GM18907 (cell line): Measurements from ENCODE around the gene HERC2.

ENCODE experiments used
- ATAC-seq: cut with Tn5 transposase; IDR thresholded peaks from one replicate; pipeline ENCODE4 v1.9.1; 2021; ENCODE audit warnings: mild to moderate bottlenecking, moderate library complexity; ENCODE audit not compliant: unreplicated experiment

HERC2 gene

DNA sequence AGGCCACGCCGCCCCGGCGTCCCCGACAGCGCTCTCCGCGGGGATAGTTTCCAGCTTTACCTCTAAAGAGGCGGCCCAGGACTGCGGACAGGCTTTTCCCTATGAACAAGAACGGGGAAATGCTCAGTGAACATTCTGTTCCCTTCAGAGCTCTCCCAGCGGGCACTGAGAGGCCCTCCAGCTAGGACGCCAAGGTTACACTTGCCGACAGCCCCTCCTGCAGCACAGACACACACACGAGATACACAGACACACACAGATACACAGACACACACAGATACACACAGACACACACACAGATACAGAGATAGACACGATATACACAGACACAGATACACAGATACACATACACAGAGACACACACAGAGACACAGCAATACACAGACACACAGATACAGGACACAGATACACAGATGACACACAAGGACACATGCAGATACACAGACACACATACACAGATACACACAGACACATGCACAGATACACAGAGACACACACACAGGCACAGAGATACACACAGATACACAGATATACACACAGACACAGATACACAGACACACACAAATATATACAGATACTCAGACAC lies 222.3 kb downstream of the HERC2 start:
- ATAC-seq = no peak

DNA sequence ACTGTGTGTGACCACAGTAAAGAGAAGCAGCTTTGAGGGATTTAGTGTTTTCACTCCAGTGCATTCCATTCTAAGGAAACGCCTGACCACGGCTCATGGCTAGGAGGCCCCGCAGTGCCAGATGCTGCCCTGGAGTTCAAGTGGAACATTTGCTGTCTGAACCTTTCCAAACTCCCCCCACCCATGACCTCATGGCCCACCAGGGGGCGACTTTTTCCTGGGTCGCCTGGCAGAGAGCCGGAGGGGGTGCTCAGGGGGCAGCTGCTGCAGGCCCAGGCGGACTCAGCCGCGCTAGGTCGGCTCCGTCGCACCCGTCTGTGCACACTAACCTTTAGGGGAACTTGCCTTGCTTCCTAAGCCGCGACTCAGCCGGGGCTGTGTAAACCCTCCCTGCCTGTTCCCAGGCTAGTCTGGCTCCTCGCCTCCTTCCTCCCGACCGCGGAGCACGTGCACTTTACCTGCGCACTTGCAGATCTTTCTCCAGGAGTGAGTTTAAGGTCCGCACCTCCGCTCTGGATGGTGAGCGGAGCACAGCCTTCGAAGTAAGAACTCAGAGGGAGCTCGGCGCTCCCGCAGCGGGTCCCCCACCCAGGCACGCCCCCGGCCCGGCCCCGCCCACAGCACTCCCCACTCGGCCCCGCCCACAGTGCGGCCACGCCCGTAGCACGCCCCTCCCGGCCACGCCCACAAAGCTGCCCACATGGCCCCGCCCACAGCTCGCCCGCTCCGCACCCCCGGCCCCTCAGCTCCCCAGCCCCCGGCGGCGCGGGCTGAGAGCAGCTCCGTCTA lies 223.0 kb downstream of the HERC2 start, which contains the start of gene OCA2:
OCA2 (minus strand) TSS at position 550 of the 789 bp plus-strand sequence. CDS start 17,441 bp downstream, outside the sequence.
- ATAC-seq = no peak

DNA sequence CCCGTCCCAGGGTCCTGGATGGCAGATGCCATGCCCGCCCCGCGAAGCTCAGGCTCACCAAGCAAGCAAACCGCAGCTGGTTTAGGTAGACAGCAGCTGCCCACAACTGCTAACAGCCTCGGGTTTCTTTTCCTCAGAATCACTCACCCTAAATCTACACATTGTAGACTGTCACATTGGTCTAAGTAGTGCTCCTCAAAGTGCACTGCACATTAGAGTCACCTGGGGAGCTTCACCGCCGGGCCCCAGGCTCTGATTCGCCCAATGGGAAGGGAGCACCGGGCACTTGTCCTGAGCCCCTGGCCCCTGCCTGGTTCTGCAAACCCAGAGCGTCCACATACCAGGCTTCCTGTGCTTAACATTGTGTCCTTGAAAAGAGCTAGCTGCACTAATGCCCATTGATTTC lies 223.6 kb downstream of the HERC2 start:
- ATAC-seq = no peak

DNA sequence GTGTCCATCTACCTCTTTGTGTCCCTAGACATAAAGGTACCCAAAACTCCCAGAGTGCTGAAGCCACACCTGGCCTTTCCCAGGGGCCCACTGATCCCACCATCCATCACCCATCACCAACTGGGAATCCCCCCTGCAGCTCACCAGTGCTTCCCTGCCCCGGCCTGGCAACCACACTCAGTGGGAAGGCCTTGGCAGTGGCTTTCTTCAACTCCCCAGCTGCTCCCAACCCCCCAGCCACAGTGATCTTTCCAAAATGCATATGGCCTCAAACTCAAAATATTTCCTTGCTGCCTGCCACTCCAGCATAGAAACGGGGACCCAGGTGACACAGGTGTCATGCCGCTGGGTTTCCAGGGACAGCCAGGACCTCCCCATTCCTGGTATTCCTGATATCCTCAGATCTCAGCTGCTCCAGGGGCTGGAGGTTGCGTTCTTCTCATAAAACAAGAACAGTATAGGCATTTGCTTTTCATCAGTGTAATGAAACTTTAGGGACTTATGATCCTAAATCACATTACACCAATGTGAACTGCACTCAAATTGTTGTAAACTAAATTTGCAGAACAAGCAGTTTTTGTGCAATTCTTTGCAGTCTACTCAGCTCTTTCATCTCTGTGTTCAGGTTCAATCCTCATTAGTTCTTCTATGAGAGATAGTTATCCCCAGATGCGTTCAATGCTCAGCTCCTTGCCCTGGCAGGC lies 224.2 kb downstream of the HERC2 start:
- no peak for ATAC-seq

DNA sequence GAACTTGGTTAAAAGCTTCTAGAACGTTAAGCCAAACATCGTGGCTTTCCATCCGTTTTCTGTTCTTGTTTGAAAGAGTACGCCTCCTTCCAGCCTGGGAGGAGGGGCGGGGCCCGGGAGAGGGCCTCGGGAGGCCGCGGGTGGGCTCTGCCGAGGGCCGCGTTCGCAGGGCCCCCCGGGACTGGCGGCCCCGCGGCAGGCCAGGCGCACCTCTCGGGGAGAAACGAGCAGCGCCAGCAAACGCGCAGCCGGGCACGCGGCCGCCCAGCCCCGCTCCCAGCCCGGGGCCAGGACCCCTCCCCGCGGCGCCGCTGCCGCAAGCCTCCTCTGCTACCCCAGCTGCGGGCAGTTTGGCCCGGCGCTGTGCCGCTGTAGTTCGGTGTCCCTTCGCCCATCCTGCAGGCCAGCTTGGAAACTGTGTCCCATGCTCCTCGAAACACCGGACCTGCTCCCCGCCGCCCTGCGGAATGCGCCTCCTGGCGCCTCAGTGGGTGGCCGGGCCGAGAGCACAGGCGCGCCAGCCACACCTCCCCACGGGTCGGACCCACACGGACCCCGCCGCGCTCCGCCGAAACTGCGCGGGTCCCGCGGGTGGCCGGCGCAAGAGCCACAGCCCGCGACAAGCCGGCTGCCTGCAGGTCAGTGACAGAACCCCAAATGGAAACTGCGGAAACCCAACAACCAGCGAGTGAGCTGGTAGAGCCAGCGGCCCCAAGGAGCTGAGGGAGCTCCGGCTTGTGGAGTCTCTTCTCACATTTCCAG lies 225.1 kb downstream of the HERC2 start:
- no peak for ATAC-seq

DNA sequence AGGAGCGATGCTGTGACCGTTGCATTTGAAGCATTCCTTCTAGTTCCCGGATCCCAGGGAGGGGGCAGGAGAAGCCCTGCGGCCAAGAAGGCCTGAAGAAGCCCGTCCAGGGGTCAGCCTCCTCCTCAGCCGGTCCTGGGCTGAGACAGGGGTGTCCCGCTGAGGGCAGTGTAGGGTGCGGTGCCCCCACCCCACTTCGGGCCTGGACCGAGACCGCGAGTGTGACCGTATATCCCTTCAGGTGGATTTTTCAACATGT lies 225.6 kb downstream of the HERC2 start:
- ATAC-seq = peak; percentile 12

DNA sequence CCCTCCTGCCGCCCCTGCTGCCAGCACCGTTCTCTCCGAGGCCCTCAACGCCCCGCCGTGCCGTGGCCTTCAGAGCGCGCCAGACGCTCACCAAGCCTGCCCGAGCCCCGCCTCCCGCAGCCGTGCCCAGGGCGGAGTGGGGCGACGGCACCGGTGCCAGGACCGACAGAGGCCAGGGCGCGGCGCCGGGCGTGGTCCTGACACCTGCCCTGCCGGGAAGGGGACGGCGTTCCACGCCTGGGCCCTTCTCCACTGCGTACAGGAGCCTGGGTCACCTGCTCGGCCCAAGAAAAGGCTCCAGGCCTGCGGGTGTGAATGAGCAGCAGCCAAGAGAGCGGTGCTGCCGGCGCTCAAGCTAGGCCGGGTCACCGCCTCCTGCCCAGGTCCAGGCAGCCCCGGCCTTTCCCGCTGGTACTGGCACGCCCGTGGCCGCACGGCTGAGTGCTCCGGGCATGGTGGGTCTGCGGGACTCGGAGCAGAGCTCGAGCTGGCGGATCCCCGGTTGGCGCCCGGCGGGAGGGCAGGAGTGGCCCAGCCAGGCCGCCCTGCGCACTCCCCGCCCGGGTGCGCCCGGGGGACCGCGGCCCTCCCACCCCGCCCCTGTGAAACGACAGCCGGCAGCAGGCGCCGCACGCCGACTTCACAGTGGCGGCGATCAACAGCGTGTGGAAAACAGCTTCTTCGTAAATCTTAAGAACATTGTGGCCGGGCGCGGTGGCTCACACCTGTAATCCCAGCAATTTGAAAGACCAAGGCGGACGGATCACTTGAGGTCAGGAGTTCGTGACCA lies 227.1 kb downstream of the HERC2 start:
- ATAC-seq = no peak

DNA sequence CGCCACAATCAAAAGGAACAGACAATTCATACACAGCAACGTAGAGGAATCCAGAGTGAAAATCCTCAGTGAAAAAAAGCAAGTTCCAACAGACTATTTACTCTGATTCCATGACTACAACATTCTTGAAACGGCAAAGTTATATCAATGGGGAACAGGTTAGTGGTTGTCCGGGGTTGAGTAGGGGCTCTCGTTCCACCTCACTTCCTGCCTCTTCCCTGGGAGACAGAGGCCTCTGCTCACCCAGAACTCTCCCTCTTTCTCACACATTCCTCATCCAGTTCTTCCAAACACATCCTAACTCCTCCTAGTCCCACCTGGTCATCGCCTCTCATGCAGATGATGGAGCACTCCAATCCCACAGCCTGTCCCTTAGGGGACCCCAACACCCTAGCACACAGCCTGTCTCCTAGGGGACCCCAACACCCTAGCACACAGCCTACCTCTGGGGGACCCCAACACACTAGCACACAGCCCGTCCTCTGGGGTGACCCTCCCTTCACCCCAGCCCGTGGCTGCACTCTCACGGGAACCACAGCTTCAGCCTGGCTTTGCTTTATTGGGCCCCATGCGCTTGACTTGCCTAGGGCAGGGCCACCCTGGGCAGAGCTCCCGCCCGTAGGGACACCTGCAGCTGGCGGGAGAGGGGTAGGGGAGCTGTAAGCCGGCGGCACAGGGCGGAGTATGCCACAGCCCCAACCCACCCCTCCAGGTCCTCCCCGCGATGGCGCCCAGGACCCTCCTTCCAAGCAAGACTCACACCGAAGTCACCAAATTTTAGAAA lies 228.0 kb downstream of the HERC2 start:
- ATAC-seq = no peak

DNA sequence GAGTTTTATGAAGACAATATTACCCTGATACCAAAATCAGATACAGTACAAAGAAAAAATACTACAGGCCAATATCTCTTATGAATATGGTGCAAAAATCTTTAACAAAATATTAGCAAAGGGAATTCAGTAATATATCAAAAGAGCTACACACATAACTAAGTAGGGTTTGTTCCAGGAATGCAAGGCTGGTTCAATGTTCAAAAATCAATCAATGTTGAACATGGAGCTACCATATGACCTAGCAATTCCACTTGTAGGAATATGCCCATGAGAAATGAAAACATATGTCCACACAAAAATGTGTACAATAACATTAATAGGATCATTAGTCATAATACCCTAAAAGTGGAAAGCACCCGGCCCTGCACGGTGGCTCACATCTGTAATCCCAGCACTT lies 230.7 kb downstream of the HERC2 start:
- ATAC-seq = no peak

DNA sequence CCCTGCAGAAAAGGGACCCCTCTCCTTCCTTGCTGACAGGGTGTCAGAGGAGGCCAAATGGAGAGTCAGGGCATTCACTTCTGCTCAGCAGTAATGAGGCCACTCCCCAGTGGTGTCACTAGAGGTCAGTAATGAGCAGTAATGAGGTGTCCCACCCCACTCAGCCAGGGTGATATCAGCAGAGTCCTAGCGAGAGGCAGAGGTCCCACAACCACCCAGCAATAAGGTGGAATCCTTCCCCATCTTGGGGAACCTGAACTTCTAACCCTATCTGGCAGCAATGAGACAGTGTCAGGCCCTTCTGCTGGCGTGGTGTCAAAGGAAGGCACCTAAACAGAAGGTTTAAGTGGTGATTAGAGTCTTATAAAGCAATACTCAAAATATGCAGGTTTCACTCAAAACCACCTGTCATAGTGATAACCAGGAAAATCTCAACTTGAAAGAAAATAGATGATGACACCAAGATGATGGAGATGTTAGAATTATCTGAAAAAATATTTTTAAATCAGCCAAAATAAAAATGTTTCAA lies 235.7 kb downstream of the HERC2 start:
- ATAC-seq = peak; percentile 99

DNA sequence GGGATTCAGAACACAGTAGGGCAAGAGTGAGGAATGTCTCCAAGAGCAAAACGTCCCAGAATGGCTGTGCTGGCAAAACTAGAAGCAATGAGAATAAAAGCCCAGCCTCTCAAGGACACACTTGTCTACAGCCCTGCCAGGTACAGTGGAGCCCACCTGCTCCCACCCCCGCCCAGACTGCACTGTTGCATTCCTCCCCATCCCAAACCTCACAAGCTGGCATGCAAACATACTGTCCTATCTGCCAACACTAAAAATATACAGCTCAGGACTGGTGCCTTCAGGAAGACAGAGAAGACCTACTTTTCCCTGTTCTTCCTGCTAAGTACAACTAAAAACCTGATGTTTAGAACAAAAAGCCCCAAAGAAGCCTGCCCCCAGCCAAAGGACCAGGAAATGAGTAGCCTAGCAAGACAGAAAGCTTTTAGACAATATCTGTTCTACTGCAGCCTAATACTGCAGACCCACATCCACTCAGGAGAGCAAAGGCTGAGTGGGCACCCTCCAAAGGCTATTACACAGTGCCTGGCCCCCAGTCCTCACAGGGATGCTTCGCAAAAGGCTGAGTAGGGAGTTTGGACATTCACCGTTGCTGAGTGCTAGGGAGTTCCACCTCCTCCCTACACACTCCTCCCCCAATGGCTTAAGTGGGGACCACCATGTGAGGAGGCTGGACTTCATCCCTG lies 236.3 kb downstream of the HERC2 start:
- peak; percentile 14 for ATAC-seq

DNA sequence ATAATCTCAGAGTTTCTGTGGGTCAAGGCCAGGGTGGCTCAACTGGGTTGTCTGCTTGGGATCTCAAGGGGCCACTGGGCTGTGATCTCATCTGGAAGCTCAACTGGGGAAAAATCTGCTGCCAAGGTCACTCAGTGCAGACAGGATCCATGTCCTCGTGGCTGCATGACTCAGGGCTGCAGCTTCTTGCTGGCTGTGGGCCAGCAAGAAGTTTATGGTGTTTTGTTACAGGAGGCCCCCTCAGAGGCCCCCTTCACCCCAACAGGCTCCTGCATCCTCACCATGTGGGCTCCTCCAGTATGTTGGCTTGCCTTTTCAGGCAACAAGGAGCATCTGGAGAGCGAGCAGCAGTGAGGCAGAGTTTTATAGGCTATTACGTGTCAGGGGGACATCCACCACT lies 237.4 kb downstream of the HERC2 start:
- ATAC-seq = no peak

DNA sequence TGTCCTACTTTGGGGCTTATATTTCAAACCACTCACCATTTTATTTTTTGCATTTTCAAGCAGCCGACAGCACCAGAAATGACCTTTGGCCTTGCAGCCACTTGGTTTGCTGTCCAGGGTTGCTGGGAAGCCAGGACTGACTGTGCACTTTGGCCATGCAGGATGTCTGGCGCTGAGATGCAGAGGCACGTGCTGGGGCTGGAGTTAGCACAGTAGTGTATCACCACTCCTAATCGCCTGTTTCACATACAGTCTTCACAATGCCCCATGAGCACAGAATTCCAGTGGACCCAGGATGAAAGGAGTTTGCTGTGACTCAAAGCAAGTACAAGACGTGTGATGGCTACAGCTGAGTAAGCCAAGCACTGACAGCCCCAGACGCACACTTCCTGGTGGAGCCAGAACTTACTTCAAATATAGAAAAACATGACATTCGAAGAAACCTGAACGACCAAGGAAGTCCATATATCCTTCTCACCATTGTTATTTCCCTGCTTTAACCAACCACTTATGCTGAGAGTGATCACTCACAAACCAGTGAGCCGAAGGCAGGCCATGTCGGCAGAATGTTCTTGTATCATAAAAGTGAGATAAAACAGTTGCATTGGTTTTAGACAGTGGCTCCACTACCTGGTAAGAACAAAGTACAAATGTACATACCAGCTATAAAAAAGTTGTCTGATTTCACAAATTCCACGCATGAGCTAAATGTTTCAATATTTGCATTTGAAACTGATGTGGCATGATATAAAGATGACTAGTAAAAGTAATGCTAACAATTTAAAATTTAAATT lies 238.9 kb downstream of the HERC2 start:
- no peak for ATAC-seq

DNA sequence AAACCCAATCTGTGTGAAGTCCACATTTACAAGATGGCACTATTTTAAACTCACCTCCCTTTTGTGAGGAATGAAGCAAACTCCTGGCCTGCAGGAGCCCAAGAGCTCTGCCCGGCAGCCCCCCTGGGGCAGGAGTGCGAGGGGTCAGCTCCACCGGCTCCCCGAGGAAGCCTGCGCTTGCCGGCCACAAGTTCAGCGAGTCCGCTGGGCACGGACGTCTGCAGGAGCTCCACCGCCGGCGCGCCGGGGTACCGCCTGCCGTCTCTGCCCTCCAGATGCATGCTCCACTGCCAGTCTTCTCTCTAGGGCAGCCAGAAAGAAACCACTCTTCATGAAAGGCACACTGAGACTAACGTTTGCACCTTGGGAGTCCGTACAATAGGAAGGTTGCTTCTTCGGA lies 240.4 kb downstream of the HERC2 start:
- no peak for ATAC-seq

DNA sequence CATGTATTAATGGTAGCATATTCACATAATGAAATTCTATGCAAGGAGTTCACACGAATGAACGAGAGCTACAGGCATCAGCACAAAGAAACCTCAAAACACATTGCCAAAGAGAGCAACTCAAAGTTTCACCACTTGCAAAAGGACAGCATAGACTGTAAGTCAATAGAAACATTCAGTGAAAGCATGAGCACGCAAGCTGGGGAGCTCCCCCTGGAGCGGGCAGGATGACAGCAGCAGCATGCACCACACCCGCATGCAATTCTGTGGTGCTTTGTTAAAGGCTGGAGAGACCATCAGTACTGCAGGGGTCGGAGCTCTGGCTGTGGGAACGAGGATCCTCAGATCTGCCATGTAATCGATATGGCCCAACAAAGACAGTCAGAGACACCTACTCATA lies 241.6 kb downstream of the HERC2 start:
- ATAC-seq = no peak

DNA sequence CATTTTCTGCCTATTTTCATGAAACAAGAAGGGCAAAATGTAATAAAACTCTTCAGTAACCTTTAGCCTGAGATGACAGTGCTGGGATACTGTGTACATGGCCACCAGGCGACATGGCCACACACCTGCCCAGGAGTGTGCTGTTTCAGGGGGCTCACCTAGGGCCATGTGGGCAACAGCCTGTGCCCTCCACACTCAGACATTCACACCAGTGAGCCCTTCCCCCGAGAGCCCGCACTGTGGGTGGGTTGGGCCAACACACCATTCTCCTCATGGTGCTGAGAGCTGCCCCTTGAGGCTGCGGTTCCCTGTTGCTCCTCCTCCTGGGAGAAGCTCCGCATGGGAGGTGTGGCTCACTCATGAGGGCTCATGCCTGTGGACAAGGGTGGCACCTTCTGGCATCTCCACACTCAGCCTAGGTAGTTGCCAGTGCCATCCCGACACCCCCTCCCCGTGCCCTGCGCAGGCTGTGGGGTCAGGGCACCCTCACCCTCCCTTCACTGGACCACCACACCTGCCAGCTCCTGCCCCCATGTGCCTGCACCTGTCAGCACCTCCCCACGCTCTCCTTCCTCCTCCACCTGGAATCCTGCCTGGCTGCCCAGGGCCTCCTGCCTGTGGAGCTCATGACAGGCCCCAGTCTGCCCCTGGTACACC lies 242.5 kb downstream of the HERC2 start:
- ATAC-seq = no peak

DNA sequence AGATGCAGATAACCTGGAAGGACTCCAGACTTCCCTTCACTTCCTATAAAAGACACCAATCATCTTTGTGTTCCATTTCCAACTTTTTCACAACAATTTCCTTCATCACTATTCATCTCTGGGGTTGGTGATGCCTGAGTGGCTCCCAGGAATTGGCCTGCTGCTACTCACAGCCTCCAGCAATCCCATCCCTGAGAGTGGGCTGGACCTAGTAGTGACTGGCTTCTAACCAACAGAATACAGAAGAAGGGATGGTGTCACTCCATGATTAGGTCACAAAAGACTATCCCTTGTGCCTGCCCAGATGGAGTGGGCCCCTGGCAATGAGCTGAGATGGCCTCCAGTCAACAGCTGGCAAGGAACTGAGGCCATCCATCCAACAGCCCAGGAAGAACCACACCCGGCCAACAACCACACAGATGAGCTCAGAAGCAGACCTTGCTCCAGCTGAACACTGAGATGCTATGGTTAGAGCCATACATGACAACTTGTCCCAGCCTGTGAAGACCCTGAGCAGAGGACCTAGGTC lies 243.7 kb downstream of the HERC2 start:
- ATAC-seq = no peak

DNA sequence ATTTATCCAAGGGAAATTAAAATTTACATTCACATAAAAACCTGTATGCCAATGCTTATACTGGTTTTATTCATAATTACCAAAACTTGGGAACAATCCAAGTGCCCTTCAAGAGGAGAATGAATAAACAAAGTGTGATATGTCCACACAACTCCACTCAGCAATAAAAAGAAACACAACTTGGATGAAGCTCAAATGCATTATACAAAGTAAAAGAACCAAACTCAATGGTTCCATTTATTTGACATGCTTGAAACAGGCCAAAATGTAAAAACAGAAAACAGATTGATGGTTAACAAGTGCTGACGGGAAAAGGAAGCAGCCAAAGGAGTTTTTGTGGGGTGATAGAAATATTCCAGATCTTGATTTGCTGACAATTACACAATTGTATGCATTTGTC lies 246.4 kb downstream of the HERC2 start:
- no peak for ATAC-seq
